ENCODE results near the gene CDC25A.
"Not testable (repeated sequence)": the region's sequence is repeated elsewhere in the genome, so short reads cannot be mapped to it uniquely, and the experiment has no call there.

Gene CDC25A

GRCh38 chr3:48119505-48120193 is 68.6 kb downstream of the CDC25A start:
- H3K4me3 ChIP-seq (replicated peaks; ENCODE audit: low read depth, low read length): no peak overlapping the region
- DNase-seq (ENCODE audit: extremely low read depth, low read depth): no peak
- TF ChIP-seq CTCF (IDR thresholded peaks at IDR 0.05; ENCODE audit: low read depth, low read length, missing control alignments): no peak

DNA sequence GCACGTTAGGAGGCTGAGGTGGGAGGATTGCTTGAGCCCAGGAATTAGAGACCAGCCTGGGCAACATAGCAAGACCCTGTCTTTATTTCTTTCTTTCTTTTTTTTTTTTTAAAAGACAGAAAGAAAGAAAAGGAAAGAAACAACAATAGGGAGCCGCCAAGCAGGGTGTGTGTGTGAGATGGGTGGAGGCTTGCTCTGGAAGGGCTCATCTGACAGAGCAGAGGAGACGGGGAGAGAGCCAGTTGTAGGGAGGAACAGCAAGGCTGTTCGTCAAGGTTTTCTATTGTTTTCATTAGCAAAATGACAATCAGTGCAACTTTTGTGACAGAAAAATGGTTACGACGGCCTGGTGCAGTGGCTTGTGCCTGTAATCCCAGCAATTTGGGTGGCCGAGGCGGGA is 69.3 kb downstream of the CDC25A start:
- DNase-seq (ENCODE audit: extremely low read depth, low read depth): no peak
- no peak for TF ChIP-seq CTCF (IDR thresholded peaks at IDR 0.05; ENCODE audit: low read depth, low read length, missing control alignments)
- no peak overlapping the region for H3K4me3 ChIP-seq (replicated peaks; ENCODE audit: low read depth, low read length)

DNA sequence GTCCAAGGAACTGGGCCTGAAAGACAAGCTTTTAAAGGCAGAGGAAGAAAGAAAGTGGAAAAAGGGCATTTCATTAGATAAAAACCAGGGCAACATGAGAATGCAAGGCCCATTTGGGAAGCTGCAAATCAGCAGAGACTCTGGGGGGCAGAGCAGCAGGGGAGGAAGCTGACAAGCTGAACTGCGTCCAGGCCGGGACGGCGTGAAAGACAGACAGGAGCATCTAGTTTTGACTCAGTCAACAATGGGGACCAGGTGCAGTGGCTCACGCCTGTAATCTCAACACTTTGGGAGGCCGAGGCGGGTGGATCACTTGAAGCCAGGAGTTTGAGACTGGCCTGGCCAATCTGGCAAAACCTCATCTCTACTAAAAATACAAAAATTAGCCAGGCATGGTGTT is 69.9 kb downstream of the CDC25A start:
- DNase-seq (ENCODE audit: extremely low read depth, low read depth): no peak
- no peak overlapping the region for H3K4me3 ChIP-seq (replicated peaks; ENCODE audit: low read depth, low read length)
- TF ChIP-seq CTCF (IDR thresholded peaks at IDR 0.05; ENCODE audit: low read depth, low read length, missing control alignments): no peak

DNA sequence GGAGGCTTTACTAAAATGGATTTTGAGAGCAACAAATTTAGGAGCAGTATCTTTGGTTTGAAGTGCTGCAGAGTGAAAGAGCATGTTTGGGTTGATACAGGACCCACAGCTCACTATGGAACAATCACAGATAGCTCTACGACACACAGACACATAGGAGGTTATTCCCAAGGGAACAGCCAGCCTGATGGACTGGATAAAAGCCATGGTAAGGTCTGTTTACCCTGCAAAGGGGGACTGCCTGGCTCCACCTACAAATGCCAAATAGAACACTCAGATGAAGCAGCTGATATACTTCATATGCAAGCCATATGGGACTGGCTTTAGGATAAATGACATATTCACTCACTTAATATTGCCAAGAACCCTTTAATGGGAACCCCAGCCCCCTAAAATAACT is 75.4 kb downstream of the CDC25A start:
- TF ChIP-seq CTCF (IDR thresholded peaks at IDR 0.05; ENCODE audit: low read depth, low read length, missing control alignments): no peak
- no peak for DNase-seq (ENCODE audit: extremely low read depth, low read depth)
- no peak overlapping the region for H3K4me3 ChIP-seq (replicated peaks; ENCODE audit: low read depth, low read length)

GRCh38 chr3:48112108-48112791 is 76.0 kb downstream of the CDC25A start:
- H3K4me3 ChIP-seq (replicated peaks; ENCODE audit: low read depth, low read length); DNase-seq (ENCODE audit: extremely low read depth, low read depth): not testable (repeated sequence)

DNA sequence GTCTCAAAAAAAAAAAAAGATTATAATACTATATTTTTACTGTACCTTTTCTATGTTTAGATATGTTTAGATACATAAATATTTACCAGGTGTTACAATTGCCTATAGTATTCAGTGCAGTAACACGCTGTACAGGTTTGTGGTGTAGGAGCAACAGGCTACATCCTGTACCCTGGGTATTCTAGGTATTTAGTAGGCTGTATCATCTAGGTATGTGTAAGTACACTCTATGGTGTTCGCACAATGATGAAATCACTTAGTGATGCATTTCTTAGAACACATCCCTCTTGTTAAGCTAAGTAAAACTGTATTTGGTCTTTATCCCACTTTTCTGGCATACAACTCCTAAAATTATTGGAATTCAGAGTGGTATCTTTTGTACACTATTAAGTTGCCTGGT is 77.8 kb downstream of the CDC25A start:
- H3K4me3 ChIP-seq (replicated peaks; ENCODE audit: low read depth, low read length): no peak overlapping the region
- DNase-seq (ENCODE audit: extremely low read depth, low read depth): no peak
- TF ChIP-seq CTCF (IDR thresholded peaks at IDR 0.05; ENCODE audit: low read depth, low read length, missing control alignments): no peak

DNA sequence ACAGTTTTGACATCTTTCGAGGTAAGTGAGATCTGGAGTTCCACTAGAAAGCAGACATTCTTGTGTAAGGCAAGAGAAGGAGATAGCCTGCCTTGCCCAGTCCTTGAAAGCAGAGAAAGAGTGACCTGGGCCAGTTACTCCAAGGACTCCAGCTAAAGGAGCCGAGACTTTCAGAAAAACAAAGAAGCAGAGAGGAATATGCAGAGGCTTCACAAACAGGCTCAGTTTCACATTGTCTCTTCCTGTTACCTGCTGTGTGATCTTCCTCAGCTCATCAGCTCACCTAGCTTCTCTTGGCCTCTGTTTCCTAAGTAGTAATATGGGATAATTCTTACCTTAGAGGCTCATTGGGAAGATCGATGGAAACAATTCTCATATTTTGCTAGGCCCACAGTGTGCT is 81.0 kb downstream of the CDC25A start:
- no peak for DNase-seq (ENCODE audit: extremely low read depth, low read depth)
- H3K4me3 ChIP-seq (replicated peaks; ENCODE audit: low read depth, low read length): no peak overlapping the region
- TF ChIP-seq CTCF (IDR thresholded peaks at IDR 0.05; ENCODE audit: low read depth, low read length, missing control alignments): no peak

Data from HFF-Myc (cell line).